SU-DHL-6 (cell line): ENCODE results near the gene TTC23.

Experiments used
- H2AFZ ChIP-seq: fragments of 200-600 bp; sonication (generic); 2 replicates; pipeline ENCODE4 v1.6.1; 2014; ENCODE audit warnings: low read depth, mild to moderate bottlenecking, moderate library complexity, mixed read lengths, antibody characterized with exemption, low read length; ENCODE audit not compliant: severe bottlenecking
- H3F3A ChIP-seq: fragments of 200-600 bp; shearing (Covaris generic); 2 replicates; pipeline ENCODE4 v1.6.0; 2016; ENCODE audit warnings: antibody characterized with exemption, mild to moderate bottlenecking; ENCODE audit not compliant: insufficient read depth
- H3K27ac ChIP-seq: fragments of 200-600 bp; sonication (generic); 2 replicates; pipeline ENCODE4 v1.5.1; 2016; ENCODE audit warnings: low read depth, mild to moderate bottlenecking, low read length, moderate library complexity, mixed read lengths
- H3K27me3 ChIP-seq: fragments of 200-600 bp; sonication (generic), shearing (Covaris generic); 2 replicates; pipeline ENCODE4 v1.6.0; 2014; ENCODE audit warnings: mild to moderate bottlenecking, low read length
- H3K36me3 ChIP-seq: fragments of 200-600 bp; sonication (generic); 2 replicates; pipeline ENCODE4 v1.6.1; 2014; ENCODE audit warnings: mild to moderate bottlenecking, low read length, mixed read lengths
- H3K4me2 ChIP-seq: fragments of 300-600, 200-600 bp; shearing (Covaris generic), sonication (generic); 2 replicates; pipeline ENCODE4 v1.6.0; 2014; ENCODE audit warnings: low read length, low read depth, mild to moderate bottlenecking; ENCODE audit not compliant: poor library complexity, severe bottlenecking
- H3K4me3 ChIP-seq: fragments of 200-600 bp; sonication (generic); 2 replicates; pipeline ENCODE4 v1.5.1; 2014; ENCODE audit warnings: antibody characterized with exemption, low read length, mild to moderate bottlenecking, mixed read lengths; ENCODE audit not compliant: insufficient read depth, poor library complexity, severe bottlenecking
- H3K79me2 ChIP-seq: fragments of 200-600 bp; sonication (generic); 2 replicates; pipeline ENCODE4 v1.6.1; 2014; ENCODE audit warnings: mild to moderate bottlenecking, low read length, moderate library complexity; ENCODE audit not compliant: insufficient read depth
- H3K9ac ChIP-seq: fragments of 200-600 bp; sonication (generic); 2 replicates; pipeline ENCODE4 v1.7.0; 2014; ENCODE audit warnings: mild to moderate bottlenecking, low read length
- H3K9me2 ChIP-seq: fragments of 200-600 bp; sonication (generic); replicated peaks from 2 replicates; pipeline ENCODE4 v1.6.1; 2014; ENCODE audit warnings: low read length; ENCODE audit not compliant: insufficient read depth
- H3K9me3 ChIP-seq: fragments of 200-600 bp; sonication (generic); 2 replicates; pipeline ENCODE4 v1.6.1; 2014; ENCODE audit warnings: low read length, mixed read lengths; ENCODE audit not compliant: insufficient read depth
- H4K20me1 ChIP-seq: fragments of 200-600 bp; sonication (generic); 2 replicates; pipeline ENCODE4 v1.6.1; 2014; ENCODE audit warnings: low read depth, mild to moderate bottlenecking, antibody characterized with exemption, low read length, moderate library complexity, mixed read lengths
- EZH2phosphoT487 ChIP-seq: fragments of 200-600 bp; sonication (generic), shearing (Covaris generic); conservative IDR thresholded peaks from 2 replicates; pipeline ENCODE4 v1.6.1; 2018; ENCODE audit warnings: mild to moderate bottlenecking, antibody characterized with exemption, low read length, moderate library complexity, mixed read lengths
- TF ChIP-seq, protein P1 (sequence below): fragments of 200-600 bp; sonication (generic); IDR thresholded peaks from one replicate; pipeline ENCODE4 v1.5.1; 2017; ENCODE audit warnings: antibody characterized with exemption, mild to moderate bottlenecking, low read length, moderate library complexity; ENCODE audit not compliant: insufficient read depth, poor library complexity, severe bottlenecking

The TTC23 gene, protein sequence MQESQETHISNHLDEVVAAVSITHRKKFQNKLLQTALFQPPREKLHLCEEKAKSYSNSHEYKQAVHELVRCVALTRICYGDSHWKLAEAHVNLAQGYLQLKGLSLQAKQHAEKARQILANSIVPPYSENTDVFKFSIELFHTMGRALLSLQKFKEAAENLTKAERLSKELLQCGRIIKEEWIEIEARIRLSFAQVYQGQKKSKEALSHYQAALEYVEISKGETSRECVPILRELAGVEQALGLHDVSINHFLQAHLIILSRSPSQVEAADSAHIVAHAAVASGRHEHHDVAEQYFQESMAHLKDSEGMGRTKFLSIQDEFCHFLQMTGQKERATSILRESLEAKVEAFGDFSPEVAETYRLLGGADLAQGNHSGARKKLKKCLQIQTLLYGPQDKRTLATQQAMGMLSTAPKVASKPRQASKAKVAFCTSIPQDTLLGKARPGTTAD

DNA sequence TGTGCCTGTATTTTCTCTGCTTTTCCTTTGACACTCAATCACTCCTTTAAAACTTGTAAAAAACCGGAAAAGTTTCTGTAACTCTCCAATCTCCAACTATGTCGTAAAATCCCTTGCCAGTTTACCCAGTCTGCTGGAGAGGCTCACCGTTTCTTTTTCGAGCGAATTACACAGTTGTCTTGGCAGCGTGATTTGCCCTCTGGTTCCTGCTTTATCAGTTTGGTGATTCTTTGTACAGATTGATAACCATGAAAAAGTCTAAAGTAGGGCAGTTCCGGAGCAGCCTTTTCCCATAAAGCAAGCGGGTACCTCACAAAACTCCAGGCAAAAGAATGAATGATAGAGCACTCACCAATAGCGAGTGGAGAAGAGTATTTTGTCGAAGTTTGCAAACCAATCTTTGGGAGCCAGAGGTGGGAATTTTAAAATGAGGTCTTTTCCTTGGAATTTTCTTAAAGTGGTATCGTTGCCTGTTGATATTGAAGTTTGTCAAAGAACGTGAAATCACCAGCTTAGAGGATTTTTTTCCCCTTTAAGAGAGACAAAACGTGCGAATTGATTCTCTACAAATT, at the start of gene TTC23:
Gene TTC23, minus strand, starts transcription at position 312 of the 572 bp plus-strand sequence. CDS start 20,869 bp downstream, outside the sequence.
- H3K9ac ChIP-seq: peak within 1 kb of the TSS; percentile 90
- H3K9me2 ChIP-seq: no peaks in the 10 kb centered on the region
- no peaks in the 10 kb centered on the region for H4K20me1 ChIP-seq
- H3K27ac ChIP-seq: peak within 1 kb of the TSS; percentile 77
- peak within 1 kb of the TSS; percentile 52 for H3K4me3 ChIP-seq
- H3F3A ChIP-seq: peaks cover 32% of the 10 kb centered on the region
- H3K79me2 ChIP-seq: peaks cover 21% of the 10 kb centered on the region; the same call in 1 of the 2 replicates
- TF ChIP-seq, protein P1, sequence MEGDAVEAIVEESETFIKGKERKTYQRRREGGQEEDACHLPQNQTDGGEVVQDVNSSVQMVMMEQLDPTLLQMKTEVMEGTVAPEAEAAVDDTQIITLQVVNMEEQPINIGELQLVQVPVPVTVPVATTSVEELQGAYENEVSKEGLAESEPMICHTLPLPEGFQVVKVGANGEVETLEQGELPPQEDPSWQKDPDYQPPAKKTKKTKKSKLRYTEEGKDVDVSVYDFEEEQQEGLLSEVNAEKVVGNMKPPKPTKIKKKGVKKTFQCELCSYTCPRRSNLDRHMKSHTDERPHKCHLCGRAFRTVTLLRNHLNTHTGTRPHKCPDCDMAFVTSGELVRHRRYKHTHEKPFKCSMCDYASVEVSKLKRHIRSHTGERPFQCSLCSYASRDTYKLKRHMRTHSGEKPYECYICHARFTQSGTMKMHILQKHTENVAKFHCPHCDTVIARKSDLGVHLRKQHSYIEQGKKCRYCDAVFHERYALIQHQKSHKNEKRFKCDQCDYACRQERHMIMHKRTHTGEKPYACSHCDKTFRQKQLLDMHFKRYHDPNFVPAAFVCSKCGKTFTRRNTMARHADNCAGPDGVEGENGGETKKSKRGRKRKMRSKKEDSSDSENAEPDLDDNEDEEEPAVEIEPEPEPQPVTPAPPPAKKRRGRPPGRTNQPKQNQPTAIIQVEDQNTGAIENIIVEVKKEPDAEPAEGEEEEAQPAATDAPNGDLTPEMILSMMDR: no peak
- TF ChIP-seq EZH2phosphoT487: no peak
- H3K9me3 ChIP-seq: no peaks in the 10 kb centered on the region
- peak within 1 kb of the TSS; percentile 86 for H2AFZ ChIP-seq
- peak within 1 kb of the TSS; percentile 53 for H3K4me2 ChIP-seq
- no peaks in the 10 kb centered on the region for H3K36me3 ChIP-seq
- no peaks in the 10 kb centered on the region for H3K27me3 ChIP-seq

DNA sequence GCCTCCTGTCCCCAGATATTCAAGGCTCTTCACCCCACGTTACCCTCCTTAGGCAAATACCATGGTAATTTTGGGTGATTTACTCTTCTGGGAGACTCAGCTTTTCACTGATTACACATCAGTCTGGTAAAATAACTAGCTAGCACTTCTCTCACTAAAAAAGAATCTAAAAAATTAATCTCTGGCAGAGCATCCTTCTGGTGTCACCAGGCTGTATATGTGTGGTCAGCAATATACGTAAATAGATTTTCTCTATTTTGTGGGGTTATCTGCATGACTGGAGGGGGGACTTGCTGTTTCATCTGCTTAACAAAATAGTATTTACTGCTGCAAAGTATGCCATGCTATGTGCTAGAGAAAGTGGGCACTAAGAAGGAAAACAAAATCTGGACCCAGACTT, 47.0 kb upstream of the TTC23 start:
- H3K9ac ChIP-seq: no peak overlapping the region
- no peaks in the 10 kb centered on the region for H3K9me3 ChIP-seq
- H3K27me3 ChIP-seq: no peaks in the 10 kb centered on the region
- H3K27ac ChIP-seq: no peak overlapping the region
- H3K4me2 ChIP-seq: no peak overlapping the region
- no peaks in the 10 kb centered on the region for H3K79me2 ChIP-seq
- H4K20me1 ChIP-seq: no peaks in the 10 kb centered on the region
- TF ChIP-seq, protein P1: no peak
- TF ChIP-seq EZH2phosphoT487: no peak
- no peaks in the 10 kb centered on the region; the same call in 1 of the 2 replicates for H3K36me3 ChIP-seq
- no peak overlapping the region for H2AFZ ChIP-seq
- no peak overlapping the region for H3K4me3 ChIP-seq
- H3K9me2 ChIP-seq: no peaks in the 10 kb centered on the region
- H3F3A ChIP-seq: no peaks in the 10 kb centered on the region

DNA sequence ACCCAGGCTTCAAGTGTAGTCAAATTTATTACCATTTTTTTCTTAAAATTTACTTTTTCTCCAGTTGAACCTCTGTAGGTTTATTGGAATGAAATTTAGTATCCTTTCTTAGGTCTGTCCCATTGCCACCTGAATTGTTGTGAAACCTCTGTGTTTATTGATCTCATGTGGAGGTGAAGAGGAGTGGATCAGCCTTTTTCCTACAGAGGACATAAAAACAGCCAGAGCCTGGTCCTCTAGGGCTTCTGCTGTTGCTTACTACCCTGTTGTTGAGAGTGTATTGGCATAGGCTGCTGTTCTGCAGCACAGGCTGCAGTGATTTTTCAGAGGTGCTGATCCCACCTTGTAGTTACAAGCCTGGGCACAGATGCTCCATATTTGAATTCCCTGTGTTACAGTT, 46.5 kb upstream of the TTC23 start:
- Histone ChIP-seq H3K36me3 (no peaks in the 10 kb centered on the region; the same call in 1 of the 2 replicates), H3K9me3 (no peaks in the 10 kb centered on the region), H3K9ac (no peak overlapping the region), H3K79me2 (no peaks in the 10 kb centered on the region), H3K27ac (no peak overlapping the region), H3F3A (no peaks in the 10 kb centered on the region), H4K20me1 (no peaks in the 10 kb centered on the region), H3K4me2 (no peak overlapping the region), H3K9me2 (no peaks in the 10 kb centered on the region), H2AFZ (no peak overlapping the region), H3K27me3 (no peaks in the 10 kb centered on the region), H3K4me3 (no peak overlapping the region)
- TF ChIP-seq, protein P1: no peak
- no peak for TF ChIP-seq EZH2phosphoT487
